HCT116 (cell line): ENCODE measurements around the gene MITD1. TPM values are rescaled to one million over a fixed set of nuclear protein-coding genes. Genes with fewer than 3 reads are reported as not detected.

Source experiments
- ATAC-seq: fragments of 200-7000 bp; cut with Tn5 transposase; 2 replicates; pipeline ENCODE4 v1.9.1; 2020; ENCODE audit warnings: mild to moderate bottlenecking, moderate library complexity
- BruUV-seq: library from RNA; stranded (reverse); fragments of 400-500 nt; replicated peaks from 2 replicates; lab custom pipeline; 2021; lab: Mats Ljungman, UMichigan
- CTCF ChIA-PET: fragments of 300-600 bp; sonication (Branson Sonifier 250); formaldehyde crosslinking; loops from one replicate; lab custom pipeline; 2021; ENCODE audit warnings: antibody characterized with exemption; lab: Charles Lee
- POLR2A ChIA-PET: fragments of 300-600, 350-600 bp; sonication (Branson Sonifier 250); formaldehyde crosslinking; loops from one replicate; lab custom pipeline; 2021; ENCODE audit warnings: antibody characterized with exemption; lab: Charles Lee
- RAD21 ChIA-PET, 2 experiments: fragments of 300-600 bp; sonication (Branson Sonifier 250); formaldehyde crosslinking; loops; one replicate each; lab custom pipeline; 2023; ENCODE audit warnings: low total read pairs in 2 of 2; ENCODE audit not compliant: uncharacterized antibody in 2 of 2, unreplicated experiment in 2 of 2, low non-redundant PET in 1 of 2; lab: Charles Lee
- DNase-seq: peaks from one replicate; pipeline ENCODE4 v3.0.0-alpha.2; 2010; ENCODE audit warnings: low read depth, low spot score
- H2AFZ ChIP-seq: fragments of 200-600 bp; shearing (Covaris generic), sonication (generic); 2 replicates; pipeline ENCODE4 v1.6.1; 2017; ENCODE audit warnings: low read depth, mixed run types, mixed read lengths, antibody characterized with exemption, low read length; ENCODE audit not compliant: poor library complexity, severe bottlenecking
- H3K27ac ChIP-seq: 2 replicates; pipeline ENCODE4 v1.5.1; 2012; ENCODE audit warnings: low read depth, low read length
- H3K27me3 ChIP-seq: fragments of 200-600 bp; sonication (generic); 2 replicates; pipeline ENCODE4 v1.6.1; 2016; ENCODE audit warnings: mixed run types, low read length, mixed read lengths; ENCODE audit not compliant: insufficient read depth
- H3K36me3 ChIP-seq, 2 experiments: fragments of 200-500 bp in 1 of 2; fragments of 200-600 bp in 1 of 2; sonication (Bioruptor generic) in 1 of 2; sonication (generic) in 1 of 2; 2 replicates each; pipeline versions ENCODE4 v1.5.1 to v1.6.1; 2014 to 2016; ENCODE audit warnings: low read length in 2 of 2, inconsistent platforms in 1 of 2, mixed read lengths in 1 of 2, mixed run types in 1 of 2; ENCODE audit not compliant: insufficient read depth in 2 of 2, control insufficient read depth in 1 of 2
- H3K4me1 ChIP-seq, 2 experiments: fragments of 200-600 bp in 1 of 2; sonication (generic) in 1 of 2; 2 replicates each; pipeline versions ENCODE4 v1.5.1 to v1.6.1; 2012 to 2017; ENCODE audit warnings: low read length in 2 of 2, inconsistent platforms in 1 of 2, mild to moderate bottlenecking in 1 of 2, mixed read lengths in 1 of 2, mixed run types in 1 of 2, moderate library complexity in 1 of 2; ENCODE audit not compliant: insufficient read depth in 2 of 2, control insufficient read depth in 1 of 2
- H3K4me2 ChIP-seq: fragments of 200-600 bp; sonication (generic); 2 replicates; pipeline ENCODE4 v1.6.1; 2017; ENCODE audit warnings: mixed run types, low read length, mixed read lengths
- H3K4me3 ChIP-seq, 2 experiments: fragments of 200-600 bp in 1 of 2; sonication (generic) in 1 of 2; replicated peaks in 1 of 2; 2 replicates each; pipeline ENCODE4 v1.5.1; 2011 to 2016; ENCODE audit warnings: low read length in 2 of 2, control low read depth in 1 of 2, low read depth in 1 of 2, mild to moderate bottlenecking in 1 of 2, mixed read lengths in 1 of 2, mixed run types in 1 of 2
- H3K79me2 ChIP-seq: fragments of 200-600 bp; sonication (generic); 2 replicates; pipeline ENCODE4 v1.6.1; 2017; ENCODE audit warnings: mild to moderate bottlenecking, mixed run types, low read length, moderate library complexity, mixed read lengths; ENCODE audit not compliant: insufficient read depth
- H3K9ac ChIP-seq: fragments of 200-600 bp; sonication (generic); 2 replicates; pipeline ENCODE4 v1.6.1; 2016; ENCODE audit warnings: low read length, mixed read lengths
- H3K9me2 ChIP-seq: fragments of 200-600 bp; sonication (generic), shearing (Covaris generic); 2 replicates; pipeline ENCODE4 v1.6.1; 2017; ENCODE audit warnings: mixed run types, mild to moderate bottlenecking, moderate library complexity; ENCODE audit not compliant: insufficient read depth
- H3K9me3 ChIP-seq, 2 experiments: fragments of 200-500 bp in 1 of 2; fragments of 200-600 bp in 1 of 2; sonication (Bioruptor generic) in 1 of 2; sonication (generic) in 1 of 2; 2 replicates each; pipeline ENCODE4 v1.6.1; 2014 to 2017; ENCODE audit warnings: low read length in 2 of 2, mixed read lengths in 2 of 2, inconsistent platforms in 1 of 2, low read depth in 1 of 2, mild to moderate bottlenecking in 1 of 2, mixed run types in 1 of 2, moderate library complexity in 1 of 2; ENCODE audit not compliant: control insufficient read depth in 1 of 2, insufficient read depth in 1 of 2
- H4K20me1 ChIP-seq: fragments of 200-600 bp; sonication (generic), shearing (Covaris generic); 2 replicates; pipeline ENCODE4 v1.6.1; 2017; ENCODE audit warnings: mixed run types, mild to moderate bottlenecking, moderate library complexity; ENCODE audit not compliant: insufficient read depth
- CBX3 ChIP-seq: IDR thresholded peaks from 2 replicates; pipeline ENCODE4 v1.6.1; 2012; ENCODE audit warnings: low read depth
- ELF1 ChIP-seq: IDR thresholded peaks from 2 replicates; pipeline ENCODE4 v1.6.1; 2012; ENCODE audit warnings: low read depth, borderline replicate concordance
- FOSL1 ChIP-seq: IDR thresholded peaks from 2 replicates; pipeline ENCODE4 v1.6.1; 2012; ENCODE audit warnings: low read depth
- RAD21 ChIP-seq: IDR thresholded peaks from 2 replicates; pipeline ENCODE4 v1.6.1; 2012; ENCODE audit warnings: low read depth, mild to moderate bottlenecking
- SRF ChIP-seq: IDR thresholded peaks from 2 replicates; pipeline ENCODE4 v1.6.1; 2012; ENCODE audit warnings: low read depth
- TCF7L2 ChIP-seq: IDR thresholded peaks from 2 replicates; pipeline ENCODE4 v1.7.0; 2011; ENCODE audit warnings: borderline replicate concordance, inconsistent platforms; ENCODE audit not compliant: insufficient read depth, insufficient read length; ENCODE audit errors: extremely low read depth
- YY1 ChIP-seq: IDR thresholded peaks from 2 replicates; pipeline ENCODE4 v1.6.1; 2011; ENCODE audit warnings: low read length, low read depth, moderate library complexity, mild to moderate bottlenecking; ENCODE audit not compliant: insufficient replicate concordance; ENCODE audit errors: extremely low read depth
- ZNF274 ChIP-seq: fragments of 200-500 bp; sonication (Bioruptor generic); IDR thresholded peaks from 2 replicates; pipeline ENCODE4 v1.6.1; 2014; ENCODE audit warnings: mild to moderate bottlenecking, low read depth, low read length, inconsistent platforms
- intact Hi-C: fragments of 100-400 bp; cut with micrococcal nuclease; formaldehyde crosslinking; loops from 2 replicates; pipeline ENCODE4 v1.10.0; 2022
- total RNA-seq: library from RNA; stranded (reverse); gene quantifications from one replicate; pipeline ENCODE4 v1.2.1, GENCODE V29; 2021; ENCODE audit not compliant: unreplicated experiment

Gene MITD1
- total RNA-seq, 1 experiment from 2014 or later, result 20.7 TPM

DNA sequence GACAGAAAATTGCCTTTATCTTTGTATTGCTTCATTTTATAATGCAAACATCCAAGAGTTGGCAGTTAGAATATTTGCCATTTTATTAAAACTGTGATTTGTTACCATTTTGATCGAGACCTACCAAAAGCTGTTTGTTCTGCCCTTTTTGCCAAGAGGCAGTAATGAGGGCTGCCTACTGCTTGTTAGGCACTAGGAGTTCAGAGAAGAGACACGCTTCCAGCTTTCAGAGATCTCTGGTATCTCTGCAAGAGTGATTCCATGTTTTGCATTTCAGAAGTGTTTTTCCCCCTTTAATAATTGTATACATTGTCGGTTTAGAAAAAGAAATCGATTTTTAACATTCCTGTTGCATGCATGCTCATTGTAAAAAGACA lies 754 bp upstream of the MITD1 start:
- no peaks in the 10 kb centered on the region for H3K9me2 ChIP-seq
- H3K27ac ChIP-seq, result peak overlapping the region; percentile 67
- H3K9me3 ChIP-seq, result no peaks in the 10 kb centered on the region
- no peaks in the 10 kb centered on the region for H4K20me1 ChIP-seq
- no TSS peak for BruUV-seq
- intact Hi-C loops, result loop anchor here (1.0 to 2.0 kb wide), 2 partner anchors 155 to 309 kb away; partner anchors contain the start of genes REV1 and TXNDC9
- peaks cover 9 to 21% of the 10 kb centered on the region in 2 experiments; a peak in 3 of 4 replicates for H3K4me1 ChIP-seq
- RAD21 ChIA-PET, result interaction anchor here in 1 of 2 experiments (0.6 kb wide), 1 partner anchor 322 kb away, joined by 3 read pairs; no protein-coding TSS in a partner anchor
- no peaks in the 10 kb centered on the region for H3K36me3 ChIP-seq
- CTCF ChIA-PET, result interaction anchor here (0.7 kb wide), 1 partner anchor 155 kb away, joined by 3 read pairs; the partner anchor contains the start of gene TXNDC9
- H3K9ac ChIP-seq, result peak overlapping the region; percentile 91
- no peak for ATAC-seq
- peaks cover 84% of the 10 kb centered on the region for H3K79me2 ChIP-seq
- H3K4me2 ChIP-seq, result peak overlapping the region; percentile 81
- H3K4me3 ChIP-seq, result peak overlapping the region; percentile 72 to 78
- no peaks in the 10 kb centered on the region for H3K27me3 ChIP-seq
- TF ChIP-seq TCF7L2, result no peak
- no peak for TF ChIP-seq CBX3
- no peak for TF ChIP-seq YY1
- TF ChIP-seq FOSL1, result no peak
- no peak for TF ChIP-seq ELF1
- POLR2A ChIA-PET, result no interaction called here
- DNase-seq, result no peak
- no peak overlapping the region for H2AFZ ChIP-seq

DNA sequence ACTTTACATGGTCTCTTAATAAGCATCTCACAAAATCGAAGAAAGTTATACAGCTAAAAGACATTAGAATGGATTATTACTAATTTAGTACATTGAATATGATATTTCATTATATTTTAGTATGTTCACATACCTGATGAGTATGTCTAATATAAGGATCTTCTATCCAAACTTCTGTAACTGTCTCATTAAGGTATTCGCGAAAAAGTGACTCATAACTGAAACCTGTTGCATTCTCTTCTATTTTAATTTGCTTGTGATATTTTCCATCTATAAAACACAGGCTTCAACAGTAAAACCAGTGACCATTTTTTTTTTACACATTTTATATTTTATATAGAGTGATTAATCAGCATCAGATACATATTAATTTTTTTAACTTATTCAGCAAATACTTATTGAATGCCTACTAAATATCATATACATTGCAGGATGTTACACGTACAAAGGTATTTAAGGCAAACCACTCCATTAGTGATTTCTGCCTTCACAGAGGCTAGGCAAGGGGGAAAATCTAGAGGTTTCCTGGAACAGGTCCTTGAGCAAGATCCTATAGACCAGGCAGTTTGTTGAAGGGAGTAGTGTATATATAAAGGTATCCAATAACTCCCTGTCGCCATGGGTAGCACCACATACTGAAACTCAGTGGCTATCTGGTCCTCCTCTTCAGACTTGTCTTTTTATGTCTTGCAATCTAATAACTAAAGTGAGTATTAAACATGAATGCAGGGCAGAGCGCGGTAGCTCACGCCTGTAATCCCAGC lies 9.3 kb downstream of the MITD1 start:
- ATAC-seq (no peak), DNase-seq (no peak)
- Histone ChIP-seq H3K4me2 (no peak overlapping the region), H3K9me3 (no peaks in the 10 kb centered on the region), H3K4me1 (no peaks in the 10 kb centered on the region), H2AFZ (no peak overlapping the region), H3K9me2 (no peaks in the 10 kb centered on the region), H3K79me2 (peaks cover 4% of the 10 kb centered on the region; the same call in 1 of the 2 replicates), H3K27ac (no peak overlapping the region), H3K4me3 (no peak overlapping the region), H3K27me3 (no peaks in the 10 kb centered on the region), H3K36me3 (peaks cover 16 to 18% of the 10 kb centered on the region in 2 experiments; a peak in 3 of 4 replicates), H3K9ac (no peak overlapping the region), H4K20me1 (no peaks in the 10 kb centered on the region; the same call in 1 of the 2 replicates)
- intact Hi-C loops, result no loop called here
- ChIA-PET RAD21 (no interaction called here), POLR2A (no interaction called here), CTCF (no interaction called here)
- no peak for TF ChIP-seq RAD21
- TF ChIP-seq YY1, result no peak
- no peak for TF ChIP-seq ZNF274
- TF ChIP-seq SRF, result no peak
- no peak for TF ChIP-seq ELF1
- no peak for TF ChIP-seq FOSL1
- no TSS peak for BruUV-seq
